ENCODE data around the gene CHRNA1. TPM values are rescaled to one million over a fixed set of nuclear protein-coding genes. Genes with fewer than 3 reads are reported as not detected.

The CHRNA1 gene
- total RNA-seq, 4 donors from 2014 or later = not detected

DNA sequence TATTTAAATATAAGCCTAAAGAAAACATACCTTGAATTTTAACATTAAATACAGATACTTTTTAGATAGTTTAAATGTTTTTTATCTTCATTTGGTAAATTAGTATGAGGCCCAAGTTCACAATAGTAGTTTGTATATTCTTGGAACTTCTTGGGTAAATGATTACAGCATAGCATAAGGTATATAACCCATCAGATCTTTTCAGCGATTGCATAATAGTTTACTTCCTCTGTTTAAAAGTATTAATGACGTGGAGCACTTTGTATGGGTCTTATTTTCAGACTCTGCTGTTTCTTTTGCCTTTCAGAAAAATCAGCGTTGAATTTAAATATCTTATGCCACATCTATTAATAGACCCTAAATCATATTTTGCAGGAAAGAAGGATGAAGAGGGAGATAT, 60.2 kb downstream of the CHRNA1 start:
- no peaks in the 10 kb centered on the region for H3K9me3 ChIP-seq
- no peak overlapping the region for H3K27ac ChIP-seq
- peaks cover 0 to 2% of the 10 kb centered on the region in 2 donors for H3K27me3 ChIP-seq
- TF ChIP-seq, protein P1, sequence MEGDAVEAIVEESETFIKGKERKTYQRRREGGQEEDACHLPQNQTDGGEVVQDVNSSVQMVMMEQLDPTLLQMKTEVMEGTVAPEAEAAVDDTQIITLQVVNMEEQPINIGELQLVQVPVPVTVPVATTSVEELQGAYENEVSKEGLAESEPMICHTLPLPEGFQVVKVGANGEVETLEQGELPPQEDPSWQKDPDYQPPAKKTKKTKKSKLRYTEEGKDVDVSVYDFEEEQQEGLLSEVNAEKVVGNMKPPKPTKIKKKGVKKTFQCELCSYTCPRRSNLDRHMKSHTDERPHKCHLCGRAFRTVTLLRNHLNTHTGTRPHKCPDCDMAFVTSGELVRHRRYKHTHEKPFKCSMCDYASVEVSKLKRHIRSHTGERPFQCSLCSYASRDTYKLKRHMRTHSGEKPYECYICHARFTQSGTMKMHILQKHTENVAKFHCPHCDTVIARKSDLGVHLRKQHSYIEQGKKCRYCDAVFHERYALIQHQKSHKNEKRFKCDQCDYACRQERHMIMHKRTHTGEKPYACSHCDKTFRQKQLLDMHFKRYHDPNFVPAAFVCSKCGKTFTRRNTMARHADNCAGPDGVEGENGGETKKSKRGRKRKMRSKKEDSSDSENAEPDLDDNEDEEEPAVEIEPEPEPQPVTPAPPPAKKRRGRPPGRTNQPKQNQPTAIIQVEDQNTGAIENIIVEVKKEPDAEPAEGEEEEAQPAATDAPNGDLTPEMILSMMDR (IDR thresholded peaks at IDR 0.05) = no peak
- TF ChIP-seq EP300 (IDR thresholded peaks at IDR 0.05) = no peak
- no peaks in the 10 kb centered on the region for H3K36me3 ChIP-seq
- no peak overlapping the region for H3K4me3 ChIP-seq
- no peak for DNase-seq (ENCODE audit: low spot score in 2 of 2)
- WGBS, 2 donors = 66 to 68% methylated on average over 3 of the region's 3 CpGs
- no peaks in the 10 kb centered on the region for H3K4me1 ChIP-seq

- Histone ChIP-seq H3K36me3 (no peaks in the 10 kb centered on the region), H3K4me3 (no peak overlapping the region), H3K27ac (no peak overlapping the region), H3K27me3 (peaks cover 0 to 2% of the 10 kb centered on the region in 2 donors), H3K9me3 (no peaks in the 10 kb centered on the region), H3K4me1 (no peaks in the 10 kb centered on the region)
- DNase-seq (ENCODE audit: low spot score in 2 of 2) = no peak
- WGBS, 2 donors = 69 to 81% methylated on average over 3 of the region's 3 CpGs
- no peak for TF ChIP-seq POLR2A (IDR thresholded peaks at IDR 0.05)
Observed at GRCh38 chr2:174703430-174703829, 60.8 kb downstream of the CHRNA1 start.

- no peaks in the 10 kb centered on the region for H3K9me3 ChIP-seq
- no peaks in the 10 kb centered on the region for H3K4me1 ChIP-seq
- TF ChIP-seq POLR2A (IDR thresholded peaks at IDR 0.05) (no peak), EP300 (IDR thresholded peaks at IDR 0.05) (no peak)
- TF ChIP-seq, protein P1 (IDR thresholded peaks at IDR 0.05) = no peak
- no peak overlapping the region for H3K4me3 ChIP-seq
- H3K27me3 ChIP-seq = peaks cover 0 to under 1% of the 10 kb centered on the region in 2 donors
- H3K27ac ChIP-seq = no peak overlapping the region
- DNase-seq (ENCODE audit: low spot score in 2 of 2) = no peak
- no peaks in the 10 kb centered on the region for H3K36me3 ChIP-seq
- WGBS, 2 donors = 68 to 69% methylated on average over 3 of the region's 3 CpGs
Observed at GRCh38 chr2:174702541-174702940, 61.7 kb downstream of the CHRNA1 start.

DNA sequence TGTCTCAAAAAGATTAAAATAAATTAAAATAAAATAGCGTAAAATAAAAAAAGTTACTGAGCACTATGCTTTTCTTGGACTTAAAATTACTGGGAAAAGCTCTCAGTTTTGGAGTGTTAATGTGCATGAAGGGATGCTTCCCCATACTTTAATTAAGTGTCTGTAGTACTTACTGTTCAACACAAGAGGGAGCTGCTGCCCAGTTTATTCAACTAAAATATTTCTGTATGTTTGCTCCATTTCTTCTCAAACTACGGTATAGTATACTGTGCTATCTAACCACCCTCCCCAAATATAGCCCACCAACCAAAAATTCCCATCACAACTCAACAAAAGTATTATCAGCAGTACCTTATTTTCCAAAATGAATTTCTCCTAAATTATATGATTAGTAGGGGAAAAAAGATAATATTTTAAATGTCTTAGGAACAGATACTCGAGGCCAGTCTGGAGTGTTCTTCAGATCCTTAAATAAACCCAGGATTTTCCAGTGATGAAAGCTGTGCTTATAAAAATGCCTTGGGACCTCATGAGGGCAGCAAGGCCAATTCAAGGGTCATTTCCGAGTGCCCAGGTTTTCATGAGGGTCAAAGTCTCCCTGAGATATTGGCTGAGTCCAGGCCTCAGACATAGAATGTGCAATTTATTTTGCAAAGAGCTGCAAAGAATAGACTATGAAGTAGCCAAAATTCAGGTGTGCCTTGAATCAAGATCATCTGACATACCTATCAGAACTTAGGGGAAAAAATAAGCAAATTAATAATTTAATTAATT, 64.1 kb downstream of the CHRNA1 start:
- Histone ChIP-seq H3K4me3 (no peak overlapping the region), H3K9me3 (no peaks in the 10 kb centered on the region), H3K27ac (no peak overlapping the region), H3K27me3 (no peaks in the 10 kb centered on the region), H3K36me3 (no peaks in the 10 kb centered on the region), H3K4me1 (peaks cover 0 to 9% (median 0%) of the 10 kb centered on the region in 4 donors)
- TF ChIP-seq, protein P1 (IDR thresholded peaks at IDR 0.05) = peak; percentile 67 to 79 (median 67)
- TF ChIP-seq POLR2A (IDR thresholded peaks at IDR 0.05) = no peak
- 25 to 34% methylated on average over 4 of the region's 4 CpGs for WGBS, 2 donors
- DNase-seq (ENCODE audit: low spot score in 2 of 2) = no peak

Other genes starting within 250 kb of the CHRNA1 start
- 10 to 100 TPM; 43.2 to 63.8 (median 52.9) TPM for gene WIPF1, start 166.7 kb downstream of the CHRNA1 start, total RNA-seq
- 10 to 100 TPM; 17.3 to 27.2 (median 23.8) TPM for gene CHN1, start 240.9 kb upstream of the CHRNA1 start, total RNA-seq